ENCODE measurements around the gene CST11.
A peak's percentile ranks its signal among the peaks of the same experiment; 100 is the strongest.
"Not testable (repeated sequence)": the region's sequence is repeated elsewhere in the genome, so short reads cannot be mapped to it uniquely, and the experiment has no call there.

CST11 gene, protein sequence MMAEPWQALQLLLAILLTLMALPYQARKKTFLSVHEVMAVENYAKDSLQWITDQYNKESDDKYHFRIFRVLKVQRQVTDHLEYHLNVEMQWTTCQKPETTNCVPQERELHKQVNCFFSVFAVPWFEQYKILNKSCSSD

DNA sequence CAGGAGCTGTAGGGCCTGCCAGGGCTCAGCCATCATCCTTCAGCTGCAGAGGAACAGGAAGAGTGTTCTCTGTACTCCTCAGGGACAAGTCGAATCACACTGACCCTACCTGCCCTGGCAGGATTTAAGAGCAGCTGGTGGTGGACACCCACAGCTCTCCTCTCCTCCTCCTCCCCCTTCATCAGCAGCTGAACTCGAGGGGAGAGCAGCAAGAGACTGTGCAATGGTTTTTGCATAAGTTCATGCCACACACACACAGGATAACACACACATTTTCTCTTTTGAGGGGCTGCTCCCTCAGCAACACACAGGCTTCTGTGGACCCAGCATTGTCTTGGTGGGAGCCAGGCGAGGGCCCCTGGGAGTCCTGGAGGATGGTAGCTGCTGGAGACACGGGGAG lies at the start of gene CST11:
TSS of gene CST11 (minus strand) at position 101 of the 400 bp plus-strand sequence. CDS start at position 36, 65 bp downstream.
- DNase-seq, result no peak

GRCh38 chr20:23501926-23502325 lies 49.2 kb upstream of the CST11 start:
- no peak for DNase-seq

DNA sequence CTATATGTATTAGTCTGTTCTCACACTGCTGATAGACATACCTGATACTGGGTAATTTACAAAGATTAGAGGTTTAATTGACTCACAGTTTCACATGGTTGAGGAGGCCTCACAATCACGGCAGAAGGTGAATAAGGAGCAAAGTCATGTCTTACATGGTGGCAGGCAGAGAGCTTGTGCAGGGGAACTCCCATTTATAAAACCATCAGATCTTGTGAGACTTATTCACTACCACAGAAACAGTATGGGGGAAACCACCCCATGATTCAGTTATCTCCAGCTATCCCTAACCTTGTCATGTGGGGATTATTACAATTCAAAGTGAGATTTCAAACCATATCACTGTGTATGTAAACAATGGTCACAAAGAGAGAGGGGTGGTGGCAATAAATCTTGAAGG lies 44.9 kb upstream of the CST11 start:
- no peak for DNase-seq

DNA sequence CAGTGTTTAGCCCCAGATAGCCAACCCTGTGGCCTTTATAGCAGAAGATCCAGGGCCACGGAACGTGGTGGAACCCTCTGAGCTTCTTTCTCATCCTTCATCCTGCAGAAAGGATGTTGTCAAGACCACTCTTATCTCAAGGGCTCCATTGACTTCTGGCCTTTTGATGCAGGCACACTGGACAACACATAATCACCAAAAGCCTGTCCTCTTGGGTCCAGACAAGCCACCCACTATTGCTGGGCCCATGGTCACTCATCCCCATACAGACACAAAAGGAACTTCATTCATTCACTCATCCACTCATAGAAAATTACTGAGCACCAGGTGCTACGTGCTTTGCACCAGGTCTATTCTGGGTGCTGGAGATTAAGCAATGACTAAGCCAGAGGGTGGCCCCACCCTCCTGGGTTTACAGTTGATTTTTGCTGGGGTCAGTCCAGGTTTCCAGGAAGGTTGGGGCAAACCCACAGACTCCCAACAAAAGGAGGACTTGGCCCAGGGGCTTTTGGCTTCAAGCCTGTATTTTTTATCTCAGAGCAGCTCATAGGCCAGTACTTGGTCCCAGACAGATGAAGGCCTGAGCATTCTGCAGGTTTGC lies 40.6 kb upstream of the CST11 start:
- no peak for DNase-seq

GRCh38 chr20:23492292-23492691 lies 39.6 kb upstream of the CST11 start:
- no peak for DNase-seq

- no peak for DNase-seq
Observed at GRCh38 chr20:23490817-23491216, 38.1 kb upstream of the CST11 start, which contains the start of gene CST8. Gene CST8, plus strand, starts transcription at chr20:23491117. Its CDS starts 551 bp downstream, at chr20:23491668.

DNA sequence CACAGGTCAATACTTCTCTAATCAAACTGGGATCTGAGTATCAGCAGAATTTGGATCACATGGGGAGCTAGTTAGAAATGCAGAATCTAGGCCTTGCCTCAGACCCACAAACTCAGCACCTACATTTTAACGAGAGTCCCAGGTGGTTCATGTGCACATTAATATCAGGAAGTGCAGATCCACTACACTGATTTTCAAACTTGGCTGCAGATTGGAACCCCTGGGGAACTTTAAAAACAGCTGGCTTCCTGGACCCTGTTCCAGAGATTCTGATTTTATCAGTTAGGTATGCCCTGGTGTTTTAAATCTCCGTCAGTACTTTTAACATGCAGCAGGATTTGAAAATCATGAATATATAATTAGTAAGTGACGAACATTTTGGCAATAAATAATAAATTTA lies 36.3 kb upstream of the CST11 start:
- DNase-seq, result no peak

GRCh38 chr20:23488470-23488869 lies 35.8 kb upstream of the CST11 start:
- no peak for DNase-seq

GRCh38 chr20:23484081-23484480 lies 31.4 kb upstream of the CST11 start:
- no peak for DNase-seq

- no peak for DNase-seq
Observed at GRCh38 chr20:23482138-23482537, 29.5 kb upstream of the CST11 start.

DNA sequence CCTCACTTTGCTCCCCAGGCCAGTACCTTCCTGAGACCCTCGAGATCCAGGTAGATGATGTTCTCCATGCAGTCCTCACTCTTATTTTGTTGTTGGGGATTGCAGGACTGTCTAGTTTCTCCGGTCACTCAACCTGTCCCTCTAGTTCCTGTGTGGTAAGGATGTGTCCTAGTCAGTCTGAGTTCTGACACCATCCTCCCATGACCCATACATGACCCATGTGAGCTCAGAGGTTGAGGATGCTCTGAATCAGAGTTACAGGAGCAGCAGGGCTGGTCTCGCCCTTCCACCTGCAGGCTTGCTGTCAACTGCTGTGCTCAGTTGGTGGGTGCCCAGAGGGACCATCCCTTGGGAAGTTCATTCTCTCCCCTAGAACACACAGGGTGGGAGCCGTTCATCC lies 26.4 kb upstream of the CST11 start:
- no peak for DNase-seq

DNA sequence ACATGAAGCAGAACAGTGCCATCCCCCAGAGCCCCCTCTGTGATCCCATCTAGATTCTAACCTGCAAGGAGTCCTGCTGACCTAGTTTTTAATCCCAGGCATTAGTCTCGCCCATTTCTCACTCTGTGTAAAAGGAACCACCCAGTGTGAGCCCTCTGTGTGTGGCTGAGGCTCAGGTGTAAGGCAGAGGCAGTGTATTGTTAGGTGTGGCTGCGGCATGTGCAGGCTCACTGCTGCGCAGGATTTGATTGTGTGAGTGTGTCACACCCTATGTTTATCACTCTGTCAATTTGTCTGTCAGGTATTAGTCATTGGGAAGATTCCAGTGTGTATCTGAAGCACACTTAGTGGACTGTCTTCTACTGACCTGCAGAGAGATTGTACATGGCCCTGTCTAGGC lies 24.5 kb upstream of the CST11 start:
- no peak for DNase-seq

DNA sequence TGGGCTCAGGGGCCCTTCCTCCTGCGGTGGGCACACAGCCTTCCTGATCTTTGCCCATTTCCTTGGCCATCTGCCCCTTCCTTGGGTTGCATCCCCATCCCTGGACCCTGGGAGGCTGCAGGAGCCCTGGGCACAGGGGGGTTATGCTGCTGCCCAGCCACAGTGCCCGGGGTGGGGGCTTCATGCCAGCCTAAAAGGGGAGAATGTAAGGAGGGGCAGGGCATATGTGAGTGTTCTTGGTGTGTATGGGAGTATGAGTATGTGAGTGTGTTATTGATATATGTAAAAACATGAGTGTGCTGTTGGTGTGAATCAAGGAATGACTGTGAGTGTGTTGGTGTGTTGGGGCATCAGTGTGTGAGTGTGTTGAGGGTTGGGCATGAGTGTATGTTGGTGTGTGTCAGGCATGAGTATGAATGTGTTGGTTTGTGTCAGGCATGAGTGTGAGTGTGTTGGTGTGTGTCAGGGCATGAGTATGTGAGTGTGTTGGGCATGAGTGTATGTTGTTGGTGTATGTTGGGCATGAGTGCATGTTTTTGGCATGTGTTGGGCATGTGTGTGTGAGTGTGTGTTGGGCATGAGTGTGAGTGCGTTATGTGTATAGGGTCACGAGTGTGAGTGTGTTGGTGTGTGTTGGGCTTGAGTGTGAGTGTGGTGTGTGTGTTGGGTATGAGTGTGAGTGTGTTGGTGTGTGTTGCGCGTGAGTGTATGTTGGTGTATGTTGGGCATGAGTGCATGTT lies 23.5 kb upstream of the CST11 start:
- DNase-seq, result no peak

- no peak for DNase-seq
Observed at GRCh38 chr20:23475395-23475794, 22.7 kb upstream of the CST11 start.

GRCh38 chr20:23473293-23473692 lies 20.6 kb upstream of the CST11 start:
- DNase-seq, result not testable (repeated sequence)

- not testable (repeated sequence) for DNase-seq
Observed at GRCh38 chr20:23472306-23472705, 19.6 kb upstream of the CST11 start.

GRCh38 chr20:23466961-23467360 lies 14.3 kb upstream of the CST11 start:
- DNase-seq, result not testable (repeated sequence)

GRCh38 chr20:23461180-23461579 lies 8.5 kb upstream of the CST11 start:
- DNase-seq, result no peak

GRCh38 chr20:23459461-23460150 lies 6.9 kb upstream of the CST11 start:
- DNase-seq, result no peak

GRCh38 chr20:23456873-23457272 lies 4.2 kb upstream of the CST11 start:
- DNase-seq, result peak in 1 of 2 donors; percentile 18

- DNase-seq, result peak; percentile 35 to 46
Observed at GRCh38 chr20:23456409-23456808, 3.7 kb upstream of the CST11 start.

DNA sequence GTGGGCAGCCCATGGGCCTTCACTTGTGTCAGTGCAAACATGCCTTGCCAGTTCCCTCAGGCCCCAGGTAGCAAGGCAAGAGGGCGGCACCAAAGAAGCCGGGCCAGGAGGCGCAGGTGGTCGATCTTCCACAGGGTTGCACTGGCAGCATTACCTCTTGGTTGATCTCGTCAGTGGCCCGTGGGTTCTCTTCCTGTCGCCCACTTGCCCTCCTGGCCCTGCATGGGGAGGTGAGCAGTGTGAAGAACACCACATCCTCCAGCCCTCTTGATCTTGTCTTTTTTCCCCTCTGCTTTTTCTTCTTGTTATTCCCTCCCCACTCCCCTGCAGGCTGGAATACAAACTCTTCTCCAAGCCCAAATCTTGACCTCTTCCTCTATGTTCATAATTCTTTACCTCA lies 3.0 kb upstream of the CST11 start:
- no peak for DNase-seq

DNA sequence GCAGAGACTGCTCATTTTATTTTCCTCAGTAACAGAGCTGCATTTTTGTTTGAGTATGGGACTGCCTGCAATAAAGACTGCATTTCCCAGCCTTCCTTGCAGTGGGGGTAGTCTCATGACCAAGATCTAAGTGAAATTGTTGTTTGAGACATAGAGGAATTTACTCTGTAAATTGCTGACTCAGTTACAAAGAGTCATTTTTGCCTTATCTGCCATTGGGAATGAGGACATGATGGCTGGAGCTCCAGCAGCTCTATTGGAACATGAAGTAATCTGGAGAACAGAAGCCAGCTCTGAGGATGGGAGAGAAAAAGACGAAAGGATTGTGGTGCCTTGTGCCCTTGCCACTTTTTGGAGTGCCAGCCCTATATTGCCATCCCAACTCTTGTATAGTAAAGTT lies 2.1 kb upstream of the CST11 start:
- no peak for DNase-seq

All from CD4-positive, alpha-beta T cell treated with Interleukin-4 for 1 hour (primary cell).